Fibroblast of pulmonary artery (primary cell): ENCODE data around the gene AGA.
A peak's percentile ranks its signal among the peaks of the same experiment; 100 is the strongest.

Experiments
- DNase-seq: peaks from one replicate; pipeline ENCODE4 v3.0.0-alpha.2; 2010; ENCODE audit warnings: low read depth
- H3K4me3 ChIP-seq: replicated peaks from 2 replicates; pipeline ENCODE4 v1.5.1; 2011; ENCODE audit warnings: low read depth, mild to moderate bottlenecking, control low read depth, low read length, moderate library complexity
- TF ChIP-seq, protein P1 (sequence below): IDR thresholded peaks from 2 replicates; pipeline ENCODE4 v1.5.1; 2011; ENCODE audit warnings: mild to moderate bottlenecking, control low read depth, low read length, inconsistent platforms; ENCODE audit errors: missing control alignments

The AGA gene

DNA sequence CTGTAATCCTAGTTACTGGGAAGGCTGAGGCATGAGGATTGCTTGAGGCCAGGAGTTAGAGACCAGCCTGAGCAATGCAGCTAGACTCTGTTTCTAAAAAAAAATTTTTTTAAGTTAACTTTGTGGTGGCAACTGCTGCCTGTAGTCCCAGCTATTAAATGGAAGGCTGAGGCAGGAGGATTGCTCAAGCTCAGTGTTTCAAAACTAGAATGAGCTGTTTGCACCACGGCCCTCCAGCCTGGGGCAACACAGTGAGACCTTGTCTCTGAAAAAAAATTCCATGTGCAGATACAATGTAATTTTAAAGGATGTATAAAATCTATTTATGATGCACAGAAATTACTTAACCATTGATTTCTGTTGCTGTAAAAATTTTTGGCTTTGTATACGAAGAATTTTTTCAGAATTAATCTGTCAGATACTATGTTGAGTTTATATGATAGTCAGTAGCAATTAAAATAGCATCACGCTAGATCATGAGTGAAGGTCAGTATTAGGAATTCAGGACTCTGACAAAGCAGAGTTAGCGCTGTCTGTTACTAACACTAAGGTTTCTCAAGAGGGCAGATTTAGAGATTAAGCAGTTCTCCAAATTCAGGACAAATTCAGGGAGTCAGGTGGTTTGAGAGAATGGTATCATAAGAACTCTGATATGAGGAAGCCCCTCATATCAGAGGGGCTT is 8.3 kb upstream of the AGA start:
- DNase-seq, result peak; percentile 21
- TF ChIP-seq, protein P1, sequence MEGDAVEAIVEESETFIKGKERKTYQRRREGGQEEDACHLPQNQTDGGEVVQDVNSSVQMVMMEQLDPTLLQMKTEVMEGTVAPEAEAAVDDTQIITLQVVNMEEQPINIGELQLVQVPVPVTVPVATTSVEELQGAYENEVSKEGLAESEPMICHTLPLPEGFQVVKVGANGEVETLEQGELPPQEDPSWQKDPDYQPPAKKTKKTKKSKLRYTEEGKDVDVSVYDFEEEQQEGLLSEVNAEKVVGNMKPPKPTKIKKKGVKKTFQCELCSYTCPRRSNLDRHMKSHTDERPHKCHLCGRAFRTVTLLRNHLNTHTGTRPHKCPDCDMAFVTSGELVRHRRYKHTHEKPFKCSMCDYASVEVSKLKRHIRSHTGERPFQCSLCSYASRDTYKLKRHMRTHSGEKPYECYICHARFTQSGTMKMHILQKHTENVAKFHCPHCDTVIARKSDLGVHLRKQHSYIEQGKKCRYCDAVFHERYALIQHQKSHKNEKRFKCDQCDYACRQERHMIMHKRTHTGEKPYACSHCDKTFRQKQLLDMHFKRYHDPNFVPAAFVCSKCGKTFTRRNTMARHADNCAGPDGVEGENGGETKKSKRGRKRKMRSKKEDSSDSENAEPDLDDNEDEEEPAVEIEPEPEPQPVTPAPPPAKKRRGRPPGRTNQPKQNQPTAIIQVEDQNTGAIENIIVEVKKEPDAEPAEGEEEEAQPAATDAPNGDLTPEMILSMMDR, result no peak
- H3K4me3 ChIP-seq, result no peak overlapping the region

DNA sequence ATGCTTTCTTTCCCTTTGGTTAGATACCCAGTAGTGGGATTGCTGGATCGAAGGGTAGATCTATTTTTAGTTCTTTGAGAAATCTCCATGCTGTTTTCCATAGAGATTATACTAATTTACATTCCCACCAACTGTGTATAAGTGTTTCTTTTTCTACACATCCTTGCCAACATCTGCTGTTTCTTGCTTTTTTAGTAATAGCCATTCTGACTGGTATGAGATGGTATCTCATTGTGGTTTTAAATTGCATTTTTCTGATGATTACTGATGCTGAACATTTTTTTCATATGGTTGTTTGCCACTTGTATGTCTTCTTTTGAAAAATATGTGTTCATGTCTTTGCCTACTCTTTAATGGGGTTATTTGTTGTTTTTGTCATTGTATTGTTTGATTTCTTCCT is 6.6 kb upstream of the AGA start:
- TF ChIP-seq, protein P1, result no peak
- peak; percentile 36 for DNase-seq

DNA sequence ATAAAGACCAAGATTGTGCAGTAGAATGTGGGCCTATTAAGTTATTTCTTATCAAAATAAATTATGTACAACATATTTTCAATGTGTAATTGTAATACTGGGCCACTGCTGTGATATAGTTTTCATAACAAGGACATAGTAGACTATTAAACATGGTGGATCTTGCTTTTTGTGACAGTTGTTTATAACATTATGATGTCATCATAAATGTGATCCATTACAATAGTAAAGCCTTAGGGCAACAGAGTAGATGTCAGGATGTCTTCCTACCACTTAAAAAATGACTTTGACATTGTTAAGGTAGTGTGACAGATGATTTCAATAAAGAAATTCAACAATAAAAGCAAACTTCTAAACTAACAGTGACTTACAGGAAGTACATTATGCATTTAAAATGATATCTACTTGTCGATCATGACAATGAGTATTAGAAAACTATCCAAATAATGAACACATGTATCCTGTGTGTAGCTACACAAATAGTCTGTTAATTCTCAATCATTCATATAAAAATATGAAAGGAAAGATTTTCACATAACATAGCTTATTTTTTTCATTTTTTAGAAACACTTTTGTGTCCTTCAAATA is 5.3 kb upstream of the AGA start:
- H3K4me3 ChIP-seq, result no peak overlapping the region
- TF ChIP-seq, protein P1, result no peak
- no peak for DNase-seq

More for the DNA sequence above, 6.6 kb upstream of the AGA start:
- no peak overlapping the region for H3K4me3 ChIP-seq

DNA sequence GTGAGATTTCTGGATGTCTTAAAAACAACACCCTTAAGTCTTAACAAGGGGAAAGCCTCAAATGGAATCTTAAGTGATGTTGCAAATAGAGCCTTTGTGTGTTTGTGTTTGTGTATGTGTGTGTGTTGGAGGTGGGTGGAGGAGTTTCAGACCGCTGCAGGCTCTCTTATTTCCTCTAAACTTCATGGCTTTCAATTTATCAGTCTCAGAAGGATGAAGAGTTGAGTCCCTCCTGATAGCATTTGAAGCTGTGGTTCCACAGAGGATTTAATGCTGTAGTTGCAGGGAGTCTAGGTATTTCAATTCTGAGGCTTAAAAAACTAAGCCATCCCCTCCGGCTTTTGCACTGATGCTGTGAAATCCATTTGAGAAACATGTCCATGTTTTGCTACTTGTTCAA is 4.3 kb upstream of the AGA start:
- TF ChIP-seq, protein P1, result no peak
- no peak for DNase-seq

DNA sequence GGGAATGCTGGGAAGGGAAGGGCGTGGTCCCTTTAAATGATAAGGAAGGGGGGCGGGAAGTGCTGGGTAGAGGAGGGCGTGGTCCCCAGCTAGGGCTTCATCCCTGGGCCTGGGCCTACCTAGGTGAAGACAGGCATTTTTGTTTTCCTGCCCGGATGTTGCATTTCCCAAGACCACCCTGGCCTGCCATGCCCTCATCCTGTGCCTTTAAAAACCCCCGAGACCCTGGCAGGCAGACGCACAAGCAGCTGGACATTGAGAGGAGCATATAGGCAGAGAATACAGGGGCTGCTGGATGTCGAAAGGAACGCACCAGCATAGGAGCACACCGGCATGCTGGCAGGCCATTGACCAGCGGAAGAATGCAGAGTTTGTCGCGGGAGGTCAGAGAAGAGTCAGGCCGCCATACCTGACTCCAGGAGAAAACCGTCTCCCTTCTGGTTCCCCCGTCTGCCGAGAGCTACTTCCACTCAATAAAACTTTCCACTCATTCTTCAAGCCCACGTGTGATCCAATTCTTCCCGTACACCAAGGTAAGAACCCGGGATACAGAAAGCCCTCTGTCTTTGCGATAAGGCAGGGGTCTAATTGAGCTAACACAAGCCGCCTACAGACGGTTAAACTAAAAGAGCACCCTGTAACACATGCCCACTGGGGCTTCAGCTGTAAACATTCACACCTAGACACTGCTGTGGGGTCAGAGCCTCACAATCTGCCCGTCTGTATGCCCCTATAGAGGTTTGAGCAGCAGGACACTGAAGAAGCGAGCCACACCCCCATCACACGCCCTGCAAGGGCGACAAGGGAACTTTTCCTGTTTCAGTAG is 2.9 kb upstream of the AGA start:
- H3K4me3 ChIP-seq, result no peak overlapping the region
- TF ChIP-seq, protein P1, result no peak
- DNase-seq, result no peak

More for the DNA sequence above, 4.3 kb upstream of the AGA start:
- H3K4me3 ChIP-seq, result no peak overlapping the region

DNA sequence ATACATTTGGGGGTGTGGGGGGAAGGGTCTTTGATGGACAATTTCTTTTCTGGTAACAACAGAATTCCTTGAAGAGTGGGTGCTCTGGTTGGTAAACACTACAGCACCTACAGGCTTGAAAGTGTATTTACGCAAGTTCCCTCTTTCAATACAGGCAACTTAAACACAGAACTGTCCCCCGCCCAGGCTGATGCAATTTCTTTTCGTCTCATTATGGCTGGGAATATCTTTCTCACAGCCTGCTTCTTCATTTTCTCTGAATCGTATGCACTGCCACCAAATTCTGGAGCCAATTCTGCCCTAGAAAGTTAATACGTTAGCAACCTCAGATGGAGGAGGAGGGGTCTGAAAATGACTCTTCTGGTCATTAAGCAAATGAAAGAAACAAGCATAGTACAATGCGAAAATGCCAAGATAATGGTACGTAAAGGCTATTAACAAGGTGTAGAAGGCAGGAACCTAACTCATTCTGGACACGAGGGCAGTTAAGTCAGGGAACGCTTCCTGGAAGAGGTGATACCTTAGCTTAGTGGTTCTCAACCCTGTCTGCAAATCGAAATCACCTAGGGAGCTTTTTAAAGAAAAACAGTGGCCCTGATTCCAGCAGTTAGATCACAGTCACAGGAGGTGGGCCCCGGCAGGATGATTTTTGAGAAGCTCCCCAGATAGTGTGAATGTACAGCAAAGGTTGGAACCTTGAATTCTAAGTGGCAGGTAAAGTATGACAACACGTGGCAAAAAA is 1.0 kb downstream of the AGA start:
- DNase-seq, result peak; percentile 10
- TF ChIP-seq, protein P1, result no peak
- H3K4me3 ChIP-seq, result peak overlapping the region; percentile 78
